Adipocyte (in vitro differentiated cells): ENCODE results near the gene APC2.

Experiments
- DNase-seq: peaks from one replicate; pipeline ENCODE4 v3.0.0-alpha.2; 2015; ENCODE audit warnings: low read depth
- H3K27me3 ChIP-seq: replicated peaks from 2 replicates; pipeline ENCODE4 v1.7.0; 2013; ENCODE audit warnings: mild to moderate bottlenecking, low read length, moderate library complexity; ENCODE audit not compliant: control insufficient read depth, insufficient read depth
- H3K36me3 ChIP-seq: 2 replicates; pipeline ENCODE4 v1.7.0; 2013; ENCODE audit warnings: low read length, mild to moderate bottlenecking, moderate library complexity; ENCODE audit not compliant: control insufficient read depth, insufficient read depth, severe bottlenecking
- H3K4me1 ChIP-seq: 2 replicates; pipeline ENCODE4 v1.7.0; 2013; ENCODE audit warnings: mild to moderate bottlenecking, low read length, moderate library complexity; ENCODE audit not compliant: control insufficient read depth, insufficient read depth
- H3K4me3 ChIP-seq: 2 replicates; pipeline ENCODE4 v1.7.0; 2013; ENCODE audit warnings: mild to moderate bottlenecking, low read length, moderate library complexity
- H3K9ac ChIP-seq: 2 replicates; pipeline ENCODE4 v1.7.0; 2013; ENCODE audit warnings: mild to moderate bottlenecking, low read length, moderate library complexity
- H3K9me3 ChIP-seq: 2 replicates; pipeline ENCODE4 v1.7.0; 2013; ENCODE audit warnings: mild to moderate bottlenecking, low read length, moderate library complexity; ENCODE audit not compliant: control insufficient read depth

Gene APC2

GRCh38 chr19:1449467-1450442, at the start of gene APC2:
APC2 (plus strand) TSS chr19:1450121; CDS start chr19:1453002, 2,881 bp downstream.
- no peaks in the 10 kb centered on the region for H3K9me3 ChIP-seq
- H3K36me3 ChIP-seq: no peaks in the 10 kb centered on the region
- H3K27me3 ChIP-seq: peaks cover 46% of the 10 kb centered on the region
- H3K4me3 ChIP-seq: no peak within 1 kb of the TSS
- peak; percentile 81 for DNase-seq
- H3K9ac ChIP-seq: no peak within 1 kb of the TSS
- H3K4me1 ChIP-seq: peaks cover 9% of the 10 kb centered on the region

- Histone ChIP-seq H3K9me3 (no peaks in the 10 kb centered on the region), H3K4me3 (peak overlapping the region; percentile 79), H3K4me1 (peaks cover 20% of the 10 kb centered on the region), H3K27me3 (no peaks in the 10 kb centered on the region), H3K36me3 (no peaks in the 10 kb centered on the region), H3K9ac (peak overlapping the region; percentile 84)
- DNase-seq: peak; percentile 44
Measured at GRCh38 chr19:1400281-1401137, 49.4 kb upstream of the APC2 start.

- Histone ChIP-seq H3K4me3 (peak within 1 kb of the TSS; percentile 79), H3K9ac (peak within 1 kb of the TSS; percentile 84), H3K27me3 (no peaks in the 10 kb centered on the region), H3K9me3 (no peaks in the 10 kb centered on the region), H3K4me1 (peaks cover 12% of the 10 kb centered on the region), H3K36me3 (no peaks in the 10 kb centered on the region)
- peak; percentile 87 for DNase-seq
Measured at GRCh38 chr19:1401138-1401888, 48.6 kb upstream of the APC2 start, which contains the start of gene GAMT. GAMT (minus strand) TSS chr19:1401542; CDS start chr19:1401476, 66 bp downstream.

GRCh38 chr19:1401889-1402217, 48.1 kb upstream of the APC2 start:
- Histone ChIP-seq H3K36me3 (no peaks in the 10 kb centered on the region), H3K9me3 (no peaks in the 10 kb centered on the region), H3K4me3 (peak overlapping the region; percentile 79), H3K4me1 (peaks cover 14% of the 10 kb centered on the region), H3K27me3 (no peaks in the 10 kb centered on the region), H3K9ac (peak overlapping the region; percentile 68)
- DNase-seq: no peak

- no peaks in the 10 kb centered on the region for H3K27me3 ChIP-seq
- no peaks in the 10 kb centered on the region for H3K36me3 ChIP-seq
- no peaks in the 10 kb centered on the region for H3K9me3 ChIP-seq
- H3K4me3 ChIP-seq: no peak overlapping the region
- H3K4me1 ChIP-seq: peaks cover 14% of the 10 kb centered on the region
- no peak overlapping the region for H3K9ac ChIP-seq
- no peak for DNase-seq
Measured at GRCh38 chr19:1402411-1403070, 47.4 kb upstream of the APC2 start.

- no peaks in the 10 kb centered on the region for H3K9me3 ChIP-seq
- peak; percentile 100 for DNase-seq
- peaks cover 33% of the 10 kb centered on the region for H3K4me1 ChIP-seq
- H3K36me3 ChIP-seq: no peaks in the 10 kb centered on the region
- peak overlapping the region; percentile 83 for H3K4me3 ChIP-seq
- no peaks in the 10 kb centered on the region for H3K27me3 ChIP-seq
- peak overlapping the region; percentile 88 for H3K9ac ChIP-seq
Measured at GRCh38 chr19:1406774-1407527, 43.0 kb upstream of the APC2 start.

GRCh38 chr19:1407528-1408299, 42.2 kb upstream of the APC2 start, which contains the start of gene DAZAP1:
DAZAP1 (plus strand) TSS chr19:1407586; CDS start chr19:1407774, 188 bp downstream.
- Histone ChIP-seq H3K9ac (peak within 1 kb of the TSS; percentile 96), H3K36me3 (no peaks in the 10 kb centered on the region), H3K4me3 (peak within 1 kb of the TSS; percentile 89), H3K9me3 (no peaks in the 10 kb centered on the region), H3K4me1 (peaks cover 41% of the 10 kb centered on the region), H3K27me3 (no peaks in the 10 kb centered on the region)
- peak; percentile 48 for DNase-seq

GRCh38 chr19:1408300-1409203, 41.4 kb upstream of the APC2 start:
- Histone ChIP-seq H3K9me3 (no peaks in the 10 kb centered on the region), H3K4me1 (peaks cover 49% of the 10 kb centered on the region), H3K27me3 (no peaks in the 10 kb centered on the region), H3K4me3 (peak overlapping the region; percentile 89), H3K9ac (peak overlapping the region; percentile 96), H3K36me3 (peaks cover 6% of the 10 kb centered on the region)
- DNase-seq: peak; percentile 82
